WERI-Rb-1 (cell line): ENCODE data around the gene ADRA2C.

Experiments
- DNase-seq: peaks from one replicate; pipeline ENCODE4 v3.0.0-alpha.2; 2020
- H3K27ac ChIP-seq: fragments of 250-450 bp; sonication (Bioruptor Pico); 2 replicates; pipeline ENCODE4 v1.5.1; 2020; ENCODE audit warnings: mild to moderate bottlenecking, moderate library complexity
- H3K27me3 ChIP-seq: fragments of 250-450 bp; sonication (Bioruptor Pico); 2 replicates; pipeline ENCODE4 v1.5.1; 2021; ENCODE audit warnings: mild to moderate bottlenecking, low read depth, moderate library complexity; ENCODE audit not compliant: insufficient read depth, severe bottlenecking
- H3K36me3 ChIP-seq: fragments of 250-450 bp; sonication (Bioruptor Pico); 2 replicates; pipeline ENCODE4 v1.5.1; 2020; ENCODE audit warnings: mild to moderate bottlenecking, moderate library complexity
- H3K4me3 ChIP-seq: 2 replicates; pipeline ENCODE4 v1.5.1; 2011; ENCODE audit warnings: low read depth, mild to moderate bottlenecking, control low read depth, low read length
- H3K9me3 ChIP-seq: fragments of 250-450 bp; sonication (Bioruptor Pico); 2 replicates; pipeline ENCODE4 v1.5.1; 2021; ENCODE audit warnings: mild to moderate bottlenecking, moderate library complexity; ENCODE audit not compliant: severe bottlenecking
- CTCF ChIP-seq: IDR thresholded peaks from 2 replicates; pipeline ENCODE4 v1.5.1; 2011; ENCODE audit warnings: low read depth, mild to moderate bottlenecking, control low read depth, inconsistent platforms, low read length

Gene ADRA2C

GRCh38 chr4:3775005-3775404, 8.8 kb downstream of the ADRA2C start:
- no peak for DNase-seq
- Histone ChIP-seq H3K36me3 (no peaks in the 10 kb centered on the region), H3K27me3 (no peaks in the 10 kb centered on the region), H3K9me3 (no peaks in the 10 kb centered on the region), H3K4me3 (no peak overlapping the region), H3K27ac (no peak overlapping the region)
- TF ChIP-seq CTCF: no peak

- no peak overlapping the region for H3K4me3 ChIP-seq
- H3K9me3 ChIP-seq: no peaks in the 10 kb centered on the region
- DNase-seq: no peak
- no peak overlapping the region for H3K27ac ChIP-seq
- no peaks in the 10 kb centered on the region for H3K27me3 ChIP-seq
- no peak for TF ChIP-seq CTCF
- no peaks in the 10 kb centered on the region for H3K36me3 ChIP-seq
Measured at GRCh38 chr4:3775576-3775975, 9.4 kb downstream of the ADRA2C start.

GRCh38 chr4:3776166-3777032, 10.2 kb downstream of the ADRA2C start:
- no peak overlapping the region; the same call in 1 of the 2 replicates for H3K27ac ChIP-seq
- no peaks in the 10 kb centered on the region for H3K27me3 ChIP-seq
- no peaks in the 10 kb centered on the region for H3K36me3 ChIP-seq
- no peak overlapping the region for H3K4me3 ChIP-seq
- no peak for DNase-seq
- TF ChIP-seq CTCF: no peak
- no peaks in the 10 kb centered on the region for H3K9me3 ChIP-seq

- Histone ChIP-seq H3K27ac (no peak overlapping the region), H3K9me3 (no peaks in the 10 kb centered on the region), H3K4me3 (no peak overlapping the region), H3K27me3 (no peaks in the 10 kb centered on the region), H3K36me3 (no peaks in the 10 kb centered on the region)
- no peak for DNase-seq
- TF ChIP-seq CTCF: no peak
Measured at GRCh38 chr4:3777033-3777390, 10.8 kb downstream of the ADRA2C start.

- H3K27me3 ChIP-seq: no peaks in the 10 kb centered on the region
- no peak overlapping the region for H3K27ac ChIP-seq
- no peaks in the 10 kb centered on the region for H3K36me3 ChIP-seq
- no peak for TF ChIP-seq CTCF
- DNase-seq: no peak
- no peak overlapping the region for H3K4me3 ChIP-seq
- no peaks in the 10 kb centered on the region for H3K9me3 ChIP-seq
Measured at GRCh38 chr4:3777669-3778068, 11.5 kb downstream of the ADRA2C start.

GRCh38 chr4:3779509-3779908, 13.3 kb downstream of the ADRA2C start:
- no peaks in the 10 kb centered on the region for H3K9me3 ChIP-seq
- H3K27ac ChIP-seq: no peak overlapping the region
- DNase-seq: no peak
- no peaks in the 10 kb centered on the region for H3K27me3 ChIP-seq
- no peak overlapping the region for H3K4me3 ChIP-seq
- no peak for TF ChIP-seq CTCF
- H3K36me3 ChIP-seq: no peaks in the 10 kb centered on the region
